Large intestine (tissue), 3 donors: ENCODE measurements around the gene LGR6. TPM values are rescaled to one million over a fixed set of nuclear protein-coding genes. Genes with fewer than 3 reads are reported as not detected.
"Not testable (repeated sequence)": the region's sequence is repeated elsewhere in the genome, so short reads cannot be mapped to it uniquely, and the experiment has no call there.

Source experiments
- DNase-seq, 2 donors: peaks; one replicate each; pipeline versions ENCODE4 v3.0.0 to v3.0.0-alpha.2; 2013
- H3K27ac ChIP-seq: one replicate; pipeline ENCODE4 v1.5.1; 2013; ENCODE audit warnings: low read length
- H3K27me3 ChIP-seq: 2 replicates; pipeline ENCODE4 v1.6.1; 2013; ENCODE audit warnings: low read length; ENCODE audit not compliant: control insufficient read depth, insufficient read depth
- H3K36me3 ChIP-seq: 2 replicates; pipeline ENCODE4 v1.6.1; 2013; ENCODE audit warnings: low read length; ENCODE audit not compliant: control insufficient read depth, insufficient read depth
- H3K4me1 ChIP-seq: one replicate; pipeline ENCODE4 v1.6.1; 2013; ENCODE audit warnings: low read length; ENCODE audit not compliant: control insufficient read depth, insufficient read depth
- H3K4me3 ChIP-seq: one replicate; pipeline ENCODE4 v1.5.1; 2013; ENCODE audit warnings: low read length
- H3K9me3 ChIP-seq: one replicate; pipeline ENCODE4 v1.6.1; 2013; ENCODE audit warnings: mild to moderate bottlenecking, low read depth, low read length, moderate library complexity; ENCODE audit not compliant: control insufficient read depth
- WGBS: methylation state at CpG from one replicate; pipeline ENCODE4 v1.1.5; 2013; ENCODE audit warnings: low lambda C conversion rate; ENCODE audit not compliant: insufficient coverage; 5-methylcytosine and 5-hydroxymethylcytosine counted together
- polyA plus RNA-seq: library from polyadenylated mRNA; unstranded; fragments of 120-200 nt; gene quantifications from one replicate; pipeline ENCODE4 v1.2.1, GENCODE V29; 2013

Gene LGR6
- polyA plus RNA-seq, 1 donor = 0.36 TPM

DNA sequence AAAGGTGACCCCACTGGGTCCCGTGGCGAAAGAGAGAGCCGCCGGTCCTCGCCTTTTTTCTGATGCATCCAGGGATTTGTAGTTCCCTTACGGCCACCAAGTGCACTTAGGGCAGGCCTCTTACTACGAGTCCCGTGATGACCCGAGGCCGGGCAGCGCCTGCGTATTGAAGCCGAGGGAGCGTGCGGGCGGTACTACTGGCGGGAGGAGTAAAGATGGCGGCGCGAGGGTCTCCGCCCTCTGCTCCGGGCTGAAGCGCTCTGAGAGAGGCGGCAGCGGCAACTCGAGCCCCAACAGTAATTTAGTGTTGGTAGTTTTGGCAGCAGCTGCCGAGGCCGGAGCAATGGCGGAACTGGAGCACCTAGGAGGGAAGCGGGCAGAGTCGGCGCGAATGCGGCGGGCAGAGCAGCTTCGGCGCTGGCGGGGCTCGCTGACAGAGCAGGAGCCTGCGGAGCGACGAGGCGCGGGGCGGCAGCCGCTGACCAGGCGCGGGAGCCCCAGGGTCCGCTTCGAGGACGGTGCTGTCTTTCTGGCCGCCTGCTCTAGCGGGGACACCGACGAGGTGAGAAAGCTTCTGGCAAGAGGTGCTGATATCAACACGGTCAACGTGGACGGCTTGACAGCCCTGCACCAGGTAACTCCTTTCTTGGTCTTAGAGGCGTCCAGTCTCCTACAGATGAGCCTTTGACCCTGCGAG, 155.1 kb downstream of the LGR6 start, which contains the start of gene PPP1R12B:
Gene PPP1R12B (plus strand): TSS at position 191 of the 697 bp plus-strand sequence. CDS start 153 bp downstream, at position 344.
- H3K27ac ChIP-seq = peak within 1 kb of the TSS; percentile 76
- WGBS = no CpG with 5 or more reads among the region's 60 CpGs
- peak; percentile 99 for DNase-seq
- peak within 1 kb of the TSS; percentile 78 for H3K4me3 ChIP-seq
- H3K36me3 ChIP-seq = no peaks in the 10 kb centered on the region
- no peaks in the 10 kb centered on the region for H3K9me3 ChIP-seq
- no peaks in the 10 kb centered on the region for H3K27me3 ChIP-seq
- no peaks in the 10 kb centered on the region for H3K4me1 ChIP-seq

DNA sequence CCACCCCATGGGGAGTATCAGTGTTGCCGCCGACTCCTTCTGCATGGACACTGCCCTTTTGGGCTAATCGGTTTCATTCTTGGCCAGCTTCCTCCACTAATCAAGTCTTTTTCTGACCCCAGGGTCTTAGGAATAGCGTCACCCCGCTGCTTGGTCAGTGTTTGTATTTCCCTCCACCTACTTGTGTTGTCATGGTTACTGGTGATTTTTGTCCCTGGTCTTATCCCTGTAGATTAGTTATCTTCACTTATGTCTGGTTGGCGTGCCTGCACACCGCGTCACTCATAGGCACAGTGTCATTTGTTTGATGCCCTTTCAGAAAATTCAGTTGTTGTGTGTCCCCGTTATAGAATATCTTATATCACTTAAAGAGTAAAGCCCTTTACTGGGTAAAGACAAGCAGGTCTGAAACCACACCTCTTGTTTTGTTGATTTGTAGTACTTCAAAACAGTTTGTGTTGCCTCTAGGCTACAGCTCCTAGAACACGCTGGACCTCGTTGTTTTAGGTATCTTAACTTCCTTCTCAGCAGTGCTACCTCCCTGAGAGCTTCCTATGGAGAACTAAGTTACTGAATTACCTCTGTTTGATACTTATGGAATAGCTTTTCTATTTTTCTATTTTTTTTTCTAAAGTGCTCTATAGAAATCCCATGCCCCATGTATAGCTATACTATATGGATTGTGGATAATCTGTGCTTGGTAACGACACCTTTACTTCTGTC, 155.8 kb downstream of the LGR6 start:
- 40% methylated on average over 1 of the region's 12 CpGs for WGBS
- Histone ChIP-seq H3K27me3 (no peaks in the 10 kb centered on the region), H3K9me3 (no peaks in the 10 kb centered on the region), H3K27ac (peak overlapping the region; percentile 76), H3K4me3 (peak overlapping the region; percentile 78), H3K36me3 (no peaks in the 10 kb centered on the region), H3K4me1 (no peaks in the 10 kb centered on the region)
- DNase-seq = peak; percentile 18 to 50

GRCh38 chr1:202351725-202352124, 158.1 kb downstream of the LGR6 start:
- DNase-seq = no peak
- H3K9me3 ChIP-seq = no peaks in the 10 kb centered on the region
- no peaks in the 10 kb centered on the region for H3K27me3 ChIP-seq
- no CpG with 5 or more reads among the region's 2 CpGs for WGBS
- no peaks in the 10 kb centered on the region for H3K4me1 ChIP-seq
- no peak overlapping the region for H3K4me3 ChIP-seq
- H3K27ac ChIP-seq = no peak overlapping the region
- H3K36me3 ChIP-seq = no peaks in the 10 kb centered on the region

GRCh38 chr1:202352583-202353197, 159.1 kb downstream of the LGR6 start:
- H3K4me1 ChIP-seq, DNase-seq, H3K4me3 ChIP-seq, H3K36me3 ChIP-seq, H3K9me3 ChIP-seq, H3K27ac ChIP-seq, H3K27me3 ChIP-seq: not testable (repeated sequence)
- 81% methylated on average over 2 of the region's 11 CpGs for WGBS

DNA sequence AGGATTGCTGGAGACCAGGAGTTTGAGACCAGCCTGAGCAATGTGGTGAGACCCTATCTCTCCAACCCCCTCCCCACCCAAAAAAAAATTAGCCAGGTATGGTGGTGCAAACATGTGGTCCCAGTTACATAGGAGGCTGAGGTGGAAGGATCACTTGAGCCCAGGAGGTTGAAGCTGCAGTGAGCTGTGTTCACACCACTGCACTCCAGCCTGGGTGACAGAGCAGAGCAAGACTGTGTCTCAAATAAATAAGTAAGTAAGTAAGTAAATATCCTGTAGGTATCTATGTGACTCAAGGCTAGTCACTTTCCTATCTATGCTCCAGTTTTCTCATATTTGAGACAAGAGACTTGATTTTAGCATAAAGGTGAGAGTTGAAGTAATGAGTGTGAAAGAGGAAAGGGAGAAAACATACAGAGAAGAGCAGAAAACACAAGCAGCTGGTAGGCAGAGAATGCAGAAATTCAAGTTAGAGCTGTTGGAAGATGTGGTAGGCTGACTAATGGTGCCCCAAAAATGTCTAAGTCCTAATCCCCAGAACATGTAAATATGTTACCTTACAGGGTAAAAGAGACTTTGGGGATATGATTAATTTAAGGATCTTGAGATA, 162.4 kb downstream of the LGR6 start:
- no peaks in the 10 kb centered on the region for H3K9me3 ChIP-seq
- H3K27ac ChIP-seq = no peak overlapping the region
- H3K27me3 ChIP-seq = no peaks in the 10 kb centered on the region
- H3K36me3 ChIP-seq = no peaks in the 10 kb centered on the region
- H3K4me3 ChIP-seq = no peak overlapping the region
- no peaks in the 10 kb centered on the region for H3K4me1 ChIP-seq
- no peak for DNase-seq

GRCh38 chr1:202357506-202357905, 163.9 kb downstream of the LGR6 start:
- Histone ChIP-seq H3K4me3 (no peak overlapping the region), H3K9me3 (no peaks in the 10 kb centered on the region), H3K27ac (no peak overlapping the region), H3K27me3 (no peaks in the 10 kb centered on the region), H3K36me3 (no peaks in the 10 kb centered on the region), H3K4me1 (no peaks in the 10 kb centered on the region)
- DNase-seq = no peak

- WGBS = no CpG with 5 or more reads among the region's 2 CpGs
- H3K4me1 ChIP-seq = no peaks in the 10 kb centered on the region
- no peaks in the 10 kb centered on the region for H3K36me3 ChIP-seq
- no peak overlapping the region for H3K4me3 ChIP-seq
- no peak overlapping the region for H3K27ac ChIP-seq
- DNase-seq = no peak
- H3K27me3 ChIP-seq = no peaks in the 10 kb centered on the region
- H3K9me3 ChIP-seq = no peaks in the 10 kb centered on the region
Measured at GRCh38 chr1:202361224-202361623, 167.6 kb downstream of the LGR6 start.

DNA sequence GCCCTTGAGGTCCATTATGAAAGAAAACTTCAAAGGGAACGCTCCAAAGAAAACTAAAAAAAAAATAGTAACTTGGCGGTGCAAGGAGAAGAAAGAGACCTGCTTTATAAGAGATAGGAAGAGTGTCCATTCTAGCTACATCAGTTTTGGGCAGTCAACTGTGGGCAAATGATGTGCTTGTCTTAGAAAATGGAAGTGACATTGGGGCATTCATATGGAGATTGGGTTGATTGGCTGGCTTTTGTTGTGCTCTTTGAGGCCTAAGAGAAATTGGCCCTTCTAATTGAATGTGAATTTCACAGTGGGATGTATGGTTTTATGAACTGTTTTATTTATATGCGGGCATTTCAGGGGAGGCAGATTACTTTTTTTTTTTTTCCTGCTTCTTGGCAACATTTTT, 168.1 kb downstream of the LGR6 start:
- no peaks in the 10 kb centered on the region for H3K4me1 ChIP-seq
- no peaks in the 10 kb centered on the region for H3K27me3 ChIP-seq
- H3K36me3 ChIP-seq = no peaks in the 10 kb centered on the region
- 96% methylated on average over 3 of the region's 3 CpGs for WGBS
- H3K9me3 ChIP-seq = no peaks in the 10 kb centered on the region
- DNase-seq = no peak
- H3K27ac ChIP-seq = no peak overlapping the region
- H3K4me3 ChIP-seq = no peak overlapping the region

DNA sequence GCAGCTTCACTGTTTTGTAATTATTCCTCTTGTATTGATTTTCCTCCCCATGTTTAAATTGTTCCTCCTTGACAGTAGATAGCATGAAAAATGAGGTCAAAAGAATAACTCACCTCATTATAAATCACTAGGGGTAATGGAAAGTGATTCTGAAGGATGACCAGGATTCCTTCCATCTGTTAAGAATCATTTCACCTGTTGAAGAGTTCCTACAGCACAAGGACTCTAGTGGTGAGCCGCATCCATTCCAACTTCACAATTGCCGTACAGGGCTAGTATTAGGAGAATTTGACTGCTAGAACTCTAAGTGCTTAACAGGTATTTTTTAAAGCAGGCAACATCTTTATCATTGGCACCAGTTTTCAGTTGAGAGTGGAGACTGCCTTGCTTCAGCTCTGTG, 168.6 kb downstream of the LGR6 start:
- H3K4me3 ChIP-seq = no peak overlapping the region
- no peaks in the 10 kb centered on the region for H3K9me3 ChIP-seq
- H3K4me1 ChIP-seq = no peaks in the 10 kb centered on the region
- WGBS = no CpG with 5 or more reads among the region's 2 CpGs
- H3K27ac ChIP-seq = no peak overlapping the region
- H3K27me3 ChIP-seq = no peaks in the 10 kb centered on the region
- no peaks in the 10 kb centered on the region for H3K36me3 ChIP-seq
- DNase-seq = no peak

GRCh38 chr1:202365092-202365815, 171.7 kb downstream of the LGR6 start:
- H3K27me3 ChIP-seq = no peaks in the 10 kb centered on the region
- DNase-seq = no peak
- no peak overlapping the region for H3K27ac ChIP-seq
- no peaks in the 10 kb centered on the region for H3K4me1 ChIP-seq
- no peaks in the 10 kb centered on the region for H3K9me3 ChIP-seq
- 100% methylated on average over 1 of the region's 4 CpGs for WGBS
- H3K36me3 ChIP-seq = no peaks in the 10 kb centered on the region
- H3K4me3 ChIP-seq = no peak overlapping the region
